ENCODE results near the gene SBF1.
"Not testable (repeated sequence)": the region's sequence is repeated elsewhere in the genome, so short reads cannot be mapped to it uniquely, and the experiment has no call there.

Gene SBF1

GRCh38 chr22:50474710-50475651 lies at the start of gene SBF1:
TSS of gene SBF1 (minus strand) at chr22:50475035. CDS start at chr22:50474840, 195 bp downstream.
- DNase-seq, result peak; percentile 92

DNA sequence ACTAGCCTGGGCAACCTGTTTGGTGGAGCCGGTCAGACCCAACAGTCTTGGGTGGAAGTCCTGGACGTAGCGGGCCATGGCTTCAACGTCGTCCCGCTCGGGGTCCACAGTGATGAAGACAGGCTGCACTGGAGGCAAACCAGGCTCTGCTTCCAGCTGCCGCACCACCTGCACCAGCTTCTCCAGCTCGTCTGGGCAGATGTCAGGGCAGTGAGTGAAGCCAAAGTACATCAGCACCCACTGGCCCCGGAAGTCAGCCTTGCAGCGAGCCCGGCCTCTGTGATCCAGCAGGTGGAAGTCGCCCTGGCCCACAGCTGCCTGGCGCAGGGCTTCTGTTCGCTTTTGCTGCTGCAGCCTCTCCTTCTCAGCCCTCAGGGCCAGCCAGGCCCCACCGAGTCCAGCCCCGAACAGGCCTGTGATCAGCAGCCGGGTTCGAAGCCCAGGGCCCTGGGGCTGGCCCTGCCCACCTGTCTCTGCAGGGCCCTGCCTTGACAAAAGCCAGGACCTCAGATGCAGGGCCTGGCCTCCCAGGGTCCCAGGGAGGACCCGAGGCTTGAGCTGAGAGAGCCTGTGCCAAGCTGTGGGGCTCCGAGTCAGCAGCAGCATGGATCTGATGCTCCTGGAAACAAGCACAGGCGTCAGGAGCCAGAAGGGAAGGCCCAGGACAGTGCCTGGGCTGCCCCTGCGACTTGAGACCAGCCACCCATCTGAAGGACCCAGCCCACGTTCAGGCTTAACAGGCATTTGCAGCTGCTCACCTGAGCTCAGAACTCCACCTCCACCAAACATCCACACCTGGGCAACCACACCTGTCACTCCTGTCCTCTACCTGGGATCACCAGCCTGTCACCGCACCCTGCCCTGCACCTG lies 49.2 kb upstream of the SBF1 start:
- DNase-seq, result no peak

DNA sequence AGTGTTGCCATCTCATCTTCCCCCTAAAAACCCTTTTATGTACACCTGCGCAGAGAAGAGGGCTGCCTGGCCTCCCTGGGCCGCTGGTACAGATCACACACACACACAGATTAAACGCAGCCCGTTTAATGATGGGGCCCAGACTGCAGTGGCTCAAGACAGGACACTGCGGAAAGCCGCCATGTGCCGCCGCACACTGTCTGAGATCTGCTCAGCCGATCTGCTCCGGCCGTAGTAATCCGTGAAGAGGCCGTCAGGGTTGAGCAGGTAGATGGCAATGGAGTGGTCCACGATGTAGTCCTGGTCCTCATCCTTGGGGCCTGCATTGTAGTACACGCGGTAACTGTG lies 48.6 kb upstream of the SBF1 start:
- no peak for DNase-seq

DNA sequence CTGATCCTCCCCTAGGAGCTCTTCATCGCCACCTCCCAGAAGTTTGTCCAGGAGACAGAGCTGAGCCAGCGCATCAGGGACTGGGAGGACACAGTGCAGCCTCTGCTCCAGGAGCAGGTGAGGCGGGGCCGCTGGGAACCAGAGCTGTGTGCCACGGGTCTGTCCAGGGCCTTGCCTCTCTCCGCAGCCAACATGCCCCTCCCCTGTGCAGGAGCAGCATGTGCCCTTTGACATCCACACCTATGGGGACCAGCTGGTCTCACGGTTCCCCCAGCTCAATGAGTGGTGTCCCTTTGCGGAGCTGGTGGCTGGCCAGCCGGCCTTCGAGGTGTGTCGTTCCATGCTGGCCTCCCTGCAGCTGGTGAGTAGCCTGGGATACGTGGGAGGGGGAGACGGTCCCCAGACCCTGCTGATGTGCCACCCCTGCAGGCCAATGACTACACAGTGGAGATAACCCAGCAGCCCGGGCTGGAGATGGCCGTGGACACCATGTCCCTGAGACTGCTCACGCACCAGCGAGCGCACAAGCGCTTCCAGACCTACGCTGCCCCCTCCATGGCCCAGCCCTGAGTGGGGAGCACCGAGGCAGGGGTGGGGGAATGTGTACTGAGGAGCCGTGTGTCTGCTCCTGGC lies 48.1 kb upstream of the SBF1 start:
- DNase-seq, result no peak

DNA sequence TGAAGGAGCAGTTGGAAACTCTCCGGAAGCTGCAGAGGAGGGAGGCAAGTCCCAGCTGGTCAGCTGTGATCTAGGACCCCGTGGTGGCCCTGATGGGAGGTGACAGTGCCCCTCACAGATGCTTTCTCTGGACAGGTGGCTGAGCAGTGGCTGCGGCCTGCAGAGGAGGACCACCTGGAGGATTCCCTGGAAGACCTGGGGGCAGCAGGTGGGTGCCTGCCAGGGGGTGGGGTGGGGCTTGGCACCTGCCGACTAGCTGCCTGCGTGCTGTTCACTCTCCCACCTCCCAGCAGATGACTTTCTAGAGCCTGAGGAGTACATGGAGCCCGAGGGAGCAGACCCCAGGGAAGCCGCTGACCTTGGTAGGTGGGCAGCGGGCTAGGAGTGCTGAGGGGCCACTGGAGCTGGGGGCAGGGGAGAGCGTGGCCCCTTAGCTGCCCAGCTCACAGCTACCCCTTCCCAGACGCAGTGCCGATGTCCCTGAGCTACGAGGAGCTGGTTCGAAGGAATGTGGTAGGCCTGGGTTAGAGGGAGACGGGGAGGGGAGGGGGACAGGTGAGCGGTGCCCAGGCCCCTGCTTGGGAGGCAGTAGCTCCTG lies 47.5 kb upstream of the SBF1 start:
- DNase-seq, result no peak

- DNase-seq, result no peak
Observed at GRCh38 chr22:50521710-50522109, 46.9 kb upstream of the SBF1 start.

- no peak for DNase-seq
Observed at GRCh38 chr22:50520826-50521453, 46.1 kb upstream of the SBF1 start.

- DNase-seq, result not testable (repeated sequence)
Observed at GRCh38 chr22:50520184-50520583, 45.3 kb upstream of the SBF1 start.

DNA sequence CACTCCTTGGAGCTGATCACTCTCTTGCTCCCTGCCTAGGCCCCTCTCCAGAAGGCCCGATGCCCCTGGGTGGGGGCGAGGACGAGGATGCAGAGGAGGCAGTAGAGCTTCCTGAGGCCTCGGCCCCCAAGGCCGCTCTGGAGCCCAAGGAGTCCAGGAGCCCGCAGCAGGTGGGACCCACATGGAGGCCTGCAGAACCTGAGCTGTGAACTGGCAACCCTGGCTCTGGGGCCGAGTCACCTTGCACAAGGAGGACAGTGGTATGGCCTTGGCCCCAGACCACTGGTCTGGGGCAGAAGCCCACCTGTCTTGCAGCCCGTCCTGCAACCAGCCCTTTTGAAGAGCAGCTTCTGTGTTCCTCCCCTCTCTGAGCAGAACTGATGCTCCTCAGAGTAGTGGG lies 44.3 kb upstream of the SBF1 start:
- DNase-seq, result no peak

GRCh38 chr22:50518606-50519005 lies 43.8 kb upstream of the SBF1 start:
- no peak for DNase-seq

DNA sequence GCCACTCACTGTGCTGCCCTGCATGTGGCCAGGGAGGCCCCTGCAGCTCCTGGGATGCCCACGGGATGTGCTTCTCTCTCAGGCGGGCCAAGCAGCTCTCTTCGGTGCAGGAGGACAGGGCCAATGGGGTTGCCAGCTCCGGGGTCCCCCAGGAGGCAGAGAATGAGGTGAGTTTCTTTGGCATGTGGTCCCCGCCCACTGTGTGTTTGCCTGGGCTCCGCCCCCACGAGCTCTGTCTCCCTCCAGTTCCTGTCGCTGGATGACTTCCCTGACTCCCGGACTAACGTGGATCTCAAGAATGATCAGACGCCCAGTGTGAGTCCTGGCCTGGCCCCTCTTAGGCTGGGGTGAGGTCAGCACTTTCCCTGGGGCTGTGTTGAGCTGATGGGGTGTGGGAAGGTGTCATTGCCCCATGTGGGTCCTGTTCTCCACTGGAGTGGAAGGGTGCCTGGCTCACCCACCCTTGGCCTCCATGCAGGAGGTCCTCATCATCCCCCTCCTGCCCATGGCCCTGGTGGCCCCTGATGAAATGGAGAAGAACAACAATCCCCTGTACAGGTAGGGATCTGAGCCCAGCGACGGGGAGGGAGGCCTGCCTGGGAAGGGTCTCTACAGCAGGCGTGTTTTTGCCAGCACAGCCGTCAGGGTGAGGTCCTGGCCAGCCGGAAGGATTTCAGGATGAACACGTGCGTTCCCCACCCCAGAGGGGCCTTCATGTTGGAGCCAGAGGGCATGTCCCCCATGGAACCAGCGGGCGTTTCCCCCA lies 42.8 kb upstream of the SBF1 start:
- DNase-seq, result no peak

DNA sequence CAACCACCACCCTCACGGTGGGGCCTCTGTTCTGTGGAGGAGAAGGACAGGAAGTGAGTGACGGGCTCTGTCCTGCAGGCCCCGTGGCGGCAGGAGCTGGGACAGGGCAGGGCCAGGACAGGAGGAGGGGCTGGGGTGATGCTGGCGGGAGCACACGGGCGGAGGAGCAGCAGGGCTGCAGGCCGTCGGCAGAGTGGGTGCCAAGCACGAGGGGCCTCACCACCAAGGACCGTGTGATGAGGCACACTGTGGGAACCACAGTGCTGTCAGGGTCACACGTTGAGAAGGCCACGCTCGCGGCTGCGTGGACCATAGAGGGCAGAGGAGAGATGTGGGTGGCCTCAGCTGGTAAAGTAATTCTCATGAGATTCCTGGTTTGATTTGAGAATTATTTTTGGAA lies 42.1 kb upstream of the SBF1 start:
- no peak for DNase-seq

DNA sequence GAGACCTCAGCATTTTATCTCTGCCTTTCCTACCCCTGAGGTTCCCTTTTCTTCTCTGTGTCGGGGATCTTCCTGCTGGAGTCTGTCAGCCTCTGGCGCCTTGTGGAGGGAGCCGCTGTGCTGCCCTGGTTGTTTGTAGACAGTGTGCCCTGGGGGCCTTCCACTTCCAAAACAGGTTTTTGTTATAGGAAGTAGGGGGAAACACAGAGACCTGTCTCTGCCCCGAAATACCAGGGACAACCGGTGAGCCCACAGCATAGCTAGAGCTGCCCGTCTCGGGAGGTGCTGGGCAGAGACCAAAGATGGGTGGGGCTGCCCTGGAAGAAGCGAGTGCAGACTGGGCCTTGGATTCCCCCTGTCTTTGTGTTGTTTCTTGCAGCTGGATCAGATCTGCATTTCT lies 41.2 kb upstream of the SBF1 start:
- DNase-seq, result no peak

DNA sequence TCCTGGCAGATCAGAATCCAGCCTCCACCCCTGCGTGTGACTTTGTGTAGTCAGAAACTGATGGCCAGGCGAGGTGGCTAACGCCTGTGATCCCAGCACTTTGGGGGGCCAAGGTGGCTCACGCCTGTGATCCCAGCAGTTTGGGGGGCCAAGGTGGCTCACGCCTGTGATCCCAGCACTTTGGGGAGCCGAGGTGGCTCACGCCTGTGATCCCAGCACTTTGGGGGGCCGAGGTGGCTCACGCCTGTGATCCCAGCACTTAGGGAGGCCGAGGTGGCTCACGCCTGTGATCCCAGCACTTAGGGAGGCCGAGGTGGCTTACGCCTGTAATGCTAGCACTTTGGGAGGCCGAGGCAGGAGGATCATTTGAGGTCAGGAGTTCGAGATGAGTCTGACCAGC lies 38.3 kb upstream of the SBF1 start:
- DNase-seq, result no peak

DNA sequence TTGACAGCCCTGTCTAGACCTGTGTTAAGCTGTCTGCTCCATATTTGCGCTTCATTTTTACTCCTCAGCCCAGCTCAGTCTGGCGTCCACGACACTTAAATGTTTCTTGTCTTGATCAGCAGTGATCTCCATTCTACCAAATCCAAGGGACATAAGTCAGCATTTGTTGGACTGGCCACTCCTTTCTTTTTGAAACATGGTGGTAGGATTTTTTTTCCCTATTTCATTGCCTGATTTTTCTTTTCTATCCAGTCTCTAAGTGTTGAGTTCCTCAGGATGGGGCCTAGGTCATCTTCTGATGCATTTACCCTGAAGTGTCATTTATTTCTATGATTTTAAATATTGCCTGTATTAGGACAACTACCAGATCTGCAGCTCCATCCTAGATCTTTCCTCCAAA lies 34.1 kb upstream of the SBF1 start:
- DNase-seq, result no peak

GRCh38 chr22:50507991-50508884 lies 33.4 kb upstream of the SBF1 start, which contains the start of gene NCAPH2:
TSS of gene NCAPH2 (plus strand) at chr22:50508224. CDS start at chr22:50508338, 114 bp downstream.
- DNase-seq, result peak; percentile 98

DNA sequence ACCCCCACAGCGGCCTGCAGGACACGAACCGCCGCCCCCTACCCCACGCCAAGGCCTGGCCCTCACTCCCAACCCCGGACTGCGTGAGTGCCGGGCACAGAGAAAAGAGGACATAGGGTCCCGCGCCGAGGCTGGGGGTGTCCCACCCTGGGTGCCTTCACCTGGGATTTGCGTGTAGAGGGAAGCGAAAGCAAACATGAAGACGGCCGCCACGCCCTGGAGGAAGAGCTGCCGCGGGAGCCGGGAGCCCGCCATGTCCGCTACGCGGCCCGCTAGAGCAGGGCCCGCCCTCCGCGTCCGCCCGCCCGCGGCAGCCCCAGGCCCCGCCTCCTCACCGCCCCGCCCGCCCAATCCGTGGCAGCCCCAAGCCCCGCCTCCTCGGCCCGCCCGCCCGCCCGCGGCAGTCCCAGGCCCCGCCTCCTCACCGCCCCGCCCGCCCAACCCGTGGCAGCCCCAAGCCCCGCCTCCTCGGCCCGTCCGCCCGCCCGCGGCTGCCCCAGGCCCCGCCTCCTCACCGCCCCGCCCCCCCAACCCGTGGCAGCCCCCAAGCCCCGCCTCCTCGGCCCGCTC lies 32.7 kb upstream of the SBF1 start, which contains the start of gene LMF2:
TSS of gene LMF2 (minus strand) at position 282 of the 570 bp plus-strand sequence. CDS start at position 255, 27 bp downstream.
- no peak for DNase-seq

- no peak for DNase-seq
Observed at GRCh38 chr22:50506611-50507420, 32.0 kb upstream of the SBF1 start.

Data from hematopoietic multipotent progenitor cell treated with erythropoietin and hydrocortisone succinate and interleukin-3 and kit ligand, for 6 days (in vitro differentiated cells).